Spleen (tissue), 11 donors: ENCODE results near the gene CLINT1. TPM values are rescaled to one million over a fixed set of nuclear protein-coding genes. Genes with fewer than 3 reads are reported as not detected.
A peak's percentile ranks its signal among the peaks of the same experiment; 100 is the strongest.

Experiments used
- DNase-seq: peaks from one replicate; pipeline ENCODE4 v3.0.0-alpha.2; 2020
- H3K27ac ChIP-seq, 8 donors: fragments of 200-600 bp; sonication (generic) in 7 of 8; 1 replicate in 4 of 8; 2 replicates in 4 of 8; pipeline versions ENCODE4 v1.5.0 to v1.8.0; 2016 to 2021; ENCODE audit warnings: inconsistent platforms in 4 of 8, mild to moderate bottlenecking in 4 of 8, moderate library complexity in 1 of 8
- H3K27me3 ChIP-seq, 7 donors: fragments of 200-600 bp; sonication (generic) in 6 of 7; replicated peaks in 1 of 7; 1 replicate in 4 of 7; 2 replicates in 3 of 7; pipeline versions ENCODE4 v1.5.0 to v1.8.0; 2016 to 2021; ENCODE audit warnings: inconsistent platforms in 3 of 7, mild to moderate bottlenecking in 1 of 7
- H3K36me3 ChIP-seq, 6 donors: fragments of 200-600 bp; sonication (generic) in 5 of 6; 1 replicate in 4 of 6; 2 replicates in 2 of 6; pipeline versions ENCODE4 v1.5.0 to v1.8.0; 2016 to 2021; ENCODE audit warnings: inconsistent platforms in 2 of 6
- H3K4me1 ChIP-seq, 6 donors: fragments of 200-600 bp; sonication (generic) in 5 of 6; 1 replicate in 3 of 6; 2 replicates in 3 of 6; pipeline versions ENCODE4 v1.5.0 to v1.8.0; 2016 to 2021; ENCODE audit warnings: inconsistent platforms in 3 of 6
- H3K4me3 ChIP-seq, 8 donors: fragments of 200-600 bp; sonication (generic) in 7 of 8; 1 replicate in 4 of 8; 2 replicates in 4 of 8; pipeline versions ENCODE4 v1.5.0 to v1.8.0; 2016 to 2021; ENCODE audit warnings: inconsistent platforms in 4 of 8, mild to moderate bottlenecking in 4 of 8, moderate library complexity in 2 of 8
- H3K9me3 ChIP-seq, 8 donors: fragments of 200-600 bp; sonication (generic) in 7 of 8; 1 replicate in 4 of 8; 2 replicates in 4 of 8; pipeline versions ENCODE4 v1.5.0 to v1.8.0; 2016 to 2021; ENCODE audit warnings: inconsistent platforms in 4 of 8
- POLR2A ChIP-seq, 3 donors: fragments of 450-650 bp; IDR thresholded peaks; one replicate each; pipeline ENCODE4 v1.5.1; 2017; ENCODE audit warnings: antibody characterized with exemption in 3 of 3, mild to moderate bottlenecking in 1 of 3
- POLR2AphosphoS5 ChIP-seq, 3 donors: sonication (generic); formaldehyde crosslinking; IDR thresholded peaks; one replicate each; pipeline ENCODE4 v1.5.1; 2017; ENCODE audit warnings: antibody characterized with exemption in 3 of 3
- WGBS, 5 donors: extraction: QIAGEN DNeasy Blood & Tissue Kit in 3 of 5; methylation state at CpG; one replicate each; pipeline versions ENCODE4 v1.1.5 to v1.1.7; 2013 to 2018; 5-methylcytosine and 5-hydroxymethylcytosine counted together
- intact Hi-C: fragments of 100-400 bp; cut with DNase I; formaldehyde crosslinking; loops from one replicate; pipeline ENCODE4 v1.15.0; 2023; ENCODE audit warnings: low total_unique reads
- polyA plus RNA-seq, 3 donors: library from polyadenylated mRNA; stranded (reverse); fragments of 200-250 nt; gene quantifications; one replicate each; pipeline ENCODE4 v1.2.1, GENCODE V29; 2013
- total RNA-seq, 7 donors: library from RNA; depleted of rRNA in 3 of 7; stranded (reverse); fragments of >200 nt in 3 of 7; fragmentation: NEBNext Ultra II Directional in 4 of 7; extraction: Animal tissue kit (Norgen Biotek cat#: 25700) in 4 of 7; gene quantifications; one replicate each; pipeline versions ENCODE4 v1.1.0 to v1.2.1, GENCODE V29; 2016 to 2021
- TF ChIP-seq, protein P1 (sequence below), 11 experiments: fragments of 200-600 bp in 7 of 11; fragments of 450-650 bp in 4 of 11; sonication (generic) in 4 of 11; IDR thresholded peaks in 8 of 11; conservative IDR thresholded peaks in 3 of 11; 1 replicate in 7 of 11; 2 replicates in 4 of 11; pipeline versions ENCODE4 v1.4.0 to v1.8.0; 2016 to 2021; ENCODE audit warnings: antibody characterized with exemption in 11 of 11, inconsistent platforms in 4 of 11, mild to moderate bottlenecking in 1 of 11
- donor health status: healthy with polysubstance abuse.
- donor health status: DM: no; HTN: no; CAD: no; lungs with moderate emphysema.
- donor health status: DM: no; HTN: no; CAD: no.
- donor health status: Bipolar disorder and iron deficiency.
- donor health status: healthy.
- donor health status: DM: no; HTN: no; CAD: no.
- donor health status: DM: yes; HTN: yes; CAD: no.

Gene CLINT1
- total and polyA plus RNA-seq, 10 donors = 26.7 to 130 (median 62.4) TPM

DNA sequence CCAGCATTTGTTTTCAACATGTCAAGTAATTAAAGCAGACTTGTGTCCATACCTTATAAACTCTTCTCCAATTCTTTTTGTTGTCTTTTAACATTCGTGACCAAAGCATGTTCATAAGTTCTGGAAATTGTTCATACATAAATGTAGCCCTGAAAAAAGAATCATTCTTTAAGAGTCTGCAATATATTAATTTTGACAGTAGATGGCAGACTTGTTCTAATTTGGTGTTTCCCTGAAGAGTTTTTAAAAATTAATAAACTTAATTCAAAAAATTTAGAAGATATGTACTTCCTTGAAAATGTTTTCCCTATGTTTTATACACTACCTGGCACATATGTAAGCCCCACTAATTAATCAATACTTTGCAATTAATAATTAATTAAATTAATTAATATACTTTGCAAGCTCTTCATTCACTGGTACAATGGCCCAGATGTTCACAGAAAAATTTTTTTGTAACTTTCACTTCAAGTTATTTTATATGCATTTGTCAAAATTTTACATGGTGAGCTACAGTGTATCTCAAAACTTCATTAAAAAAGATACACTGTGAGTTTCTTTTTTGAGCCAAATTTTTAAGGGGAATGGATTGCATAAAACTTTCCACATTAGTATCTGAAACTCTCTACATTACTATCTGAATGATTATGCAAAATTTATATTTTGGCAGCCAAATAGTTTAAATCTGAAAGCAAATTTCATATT, 42.1 kb downstream of the CLINT1 start:
- no peak for DNase-seq
- intact Hi-C loops = no loop called here
- Histone ChIP-seq H3K27ac (no peak overlapping the region), H3K27me3 (no peaks in the 10 kb centered on the region), H3K4me1 (peaks cover 0 to 27% (median 10%) of the 10 kb centered on the region in 6 donors), H3K9me3 (peaks cover 0 to 3% (median 0%) of the 10 kb centered on the region in 8 donors), H3K36me3 (peaks cover 2 to 53% (median 35%) of the 10 kb centered on the region in 6 donors), H3K4me3 (no peak overlapping the region)
- 44 to 69% (median 49%) methylated on average over 1 of the region's 1 CpG for WGBS, 5 donors
- TF ChIP-seq POLR2A (IDR thresholded peaks at IDR 0.05) = no peak
- TF ChIP-seq POLR2AphosphoS5 (IDR thresholded peaks at IDR 0.05) = no peak
- TF ChIP-seq, protein P1, sequence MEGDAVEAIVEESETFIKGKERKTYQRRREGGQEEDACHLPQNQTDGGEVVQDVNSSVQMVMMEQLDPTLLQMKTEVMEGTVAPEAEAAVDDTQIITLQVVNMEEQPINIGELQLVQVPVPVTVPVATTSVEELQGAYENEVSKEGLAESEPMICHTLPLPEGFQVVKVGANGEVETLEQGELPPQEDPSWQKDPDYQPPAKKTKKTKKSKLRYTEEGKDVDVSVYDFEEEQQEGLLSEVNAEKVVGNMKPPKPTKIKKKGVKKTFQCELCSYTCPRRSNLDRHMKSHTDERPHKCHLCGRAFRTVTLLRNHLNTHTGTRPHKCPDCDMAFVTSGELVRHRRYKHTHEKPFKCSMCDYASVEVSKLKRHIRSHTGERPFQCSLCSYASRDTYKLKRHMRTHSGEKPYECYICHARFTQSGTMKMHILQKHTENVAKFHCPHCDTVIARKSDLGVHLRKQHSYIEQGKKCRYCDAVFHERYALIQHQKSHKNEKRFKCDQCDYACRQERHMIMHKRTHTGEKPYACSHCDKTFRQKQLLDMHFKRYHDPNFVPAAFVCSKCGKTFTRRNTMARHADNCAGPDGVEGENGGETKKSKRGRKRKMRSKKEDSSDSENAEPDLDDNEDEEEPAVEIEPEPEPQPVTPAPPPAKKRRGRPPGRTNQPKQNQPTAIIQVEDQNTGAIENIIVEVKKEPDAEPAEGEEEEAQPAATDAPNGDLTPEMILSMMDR (IDR thresholded peaks at IDR 0.05 in 8 of 11, conservative IDR thresholded peaks at IDR 0.05 in 3 of 11) = peak in 10 of 11 experiments; percentile 28 to 63 (median 55)

DNA sequence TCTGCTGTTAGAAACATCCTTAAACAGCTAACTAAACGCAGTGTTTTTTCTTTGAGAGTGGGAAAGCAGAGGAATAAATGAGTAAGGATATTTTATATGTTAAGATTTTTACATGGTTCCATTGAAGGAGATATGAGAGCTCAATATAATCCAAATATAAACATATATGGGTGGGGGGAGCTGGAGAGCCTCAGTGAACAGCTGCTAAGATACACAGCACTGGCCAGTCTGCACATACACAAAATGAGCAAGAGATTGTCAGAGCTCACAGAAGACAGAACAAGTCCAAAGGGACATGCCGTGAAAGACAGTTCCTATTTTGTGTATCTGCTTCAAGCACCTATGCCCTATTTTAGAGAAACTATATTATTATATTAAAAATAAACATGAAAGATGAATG, 46.9 kb downstream of the CLINT1 start:
- DNase-seq = no peak
- TF ChIP-seq, protein P1 (IDR thresholded peaks at IDR 0.05 in 8 of 11, conservative IDR thresholded peaks at IDR 0.05 in 3 of 11) = no peak
- TF ChIP-seq POLR2AphosphoS5 (IDR thresholded peaks at IDR 0.05) (no peak), POLR2A (IDR thresholded peaks at IDR 0.05) (no peak)
- Histone ChIP-seq H3K27ac (no peak overlapping the region), H3K9me3 (no peaks in the 10 kb centered on the region), H3K4me3 (no peak overlapping the region), H3K4me1 (no peaks in the 10 kb centered on the region), H3K27me3 (no peaks in the 10 kb centered on the region), H3K36me3 (peaks cover 2 to 98% (median 63%) of the 10 kb centered on the region in 6 donors)
- 88 to 98% (median 90%) methylated on average over 2 of the region's 2 CpGs for WGBS, 5 donors
- intact Hi-C loops = no loop called here

DNA sequence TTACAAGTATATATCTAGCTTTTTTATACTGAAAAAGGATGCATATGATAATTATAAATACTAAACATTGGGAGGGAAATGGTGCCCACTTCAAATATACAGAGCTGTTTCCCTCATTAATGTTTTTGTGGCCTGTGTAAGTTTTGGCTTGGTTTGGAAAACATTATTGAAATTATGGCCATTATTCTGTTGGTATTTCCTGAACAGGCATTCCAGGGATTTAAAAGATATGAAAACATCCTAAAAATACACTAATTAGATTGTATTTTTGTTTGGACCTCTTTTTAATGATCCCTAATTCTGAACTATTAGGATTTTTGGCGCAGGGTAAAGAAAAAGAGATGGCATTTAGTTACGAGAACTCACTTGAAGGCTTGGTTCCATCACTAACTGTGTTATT, 50.9 kb downstream of the CLINT1 start:
- Histone ChIP-seq H3K36me3 (peaks cover 0 to 100% (median 70%) of the 10 kb centered on the region in 6 donors), H3K4me3 (no peak overlapping the region), H3K27ac (no peak overlapping the region), H3K27me3 (no peaks in the 10 kb centered on the region), H3K4me1 (no peaks in the 10 kb centered on the region), H3K9me3 (no peaks in the 10 kb centered on the region)
- no peak for DNase-seq
- no peak for TF ChIP-seq POLR2AphosphoS5 (IDR thresholded peaks at IDR 0.05)
- TF ChIP-seq, protein P1 (IDR thresholded peaks at IDR 0.05 in 8 of 11, conservative IDR thresholded peaks at IDR 0.05 in 3 of 11) = no peak
- no peak for TF ChIP-seq POLR2A (IDR thresholded peaks at IDR 0.05)
- 69 to 98% (median 92%) methylated on average over 2 of the region's 2 CpGs for WGBS, 5 donors
- intact Hi-C loops = no loop called here

DNA sequence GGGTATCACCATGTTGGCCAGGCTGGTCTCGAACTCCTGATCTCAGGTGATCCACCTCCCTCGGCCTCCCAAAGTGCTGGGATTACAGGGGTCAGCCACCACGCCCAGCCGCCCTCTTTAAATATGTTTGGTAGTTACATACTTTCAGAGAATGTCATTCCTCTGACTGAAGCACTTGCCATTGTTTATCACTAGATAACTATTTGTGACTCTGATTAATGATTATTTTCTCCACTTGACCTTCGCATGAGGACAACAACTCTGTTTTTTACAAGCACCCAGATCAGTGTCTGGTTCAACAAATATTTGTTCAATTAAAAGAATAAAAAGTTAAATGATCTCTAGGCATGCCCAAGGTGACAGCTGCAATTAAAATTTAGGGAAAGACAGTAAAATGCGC, 56.2 kb downstream of the CLINT1 start:
- peaks cover 0 to 91% (median 52%) of the 10 kb centered on the region in 6 donors for H3K36me3 ChIP-seq
- H3K4me3 ChIP-seq = no peak overlapping the region
- H3K27ac ChIP-seq = no peak overlapping the region
- no peak for DNase-seq
- no peaks in the 10 kb centered on the region for H3K9me3 ChIP-seq
- 95 to 99% (median 97%) methylated on average over 6 of the region's 6 CpGs for WGBS, 5 donors
- TF ChIP-seq POLR2AphosphoS5 (IDR thresholded peaks at IDR 0.05) = no peak
- TF ChIP-seq, protein P1 (IDR thresholded peaks at IDR 0.05 in 8 of 11, conservative IDR thresholded peaks at IDR 0.05 in 3 of 11) = no peak
- TF ChIP-seq POLR2A (IDR thresholded peaks at IDR 0.05) = no peak
- H3K27me3 ChIP-seq = no peaks in the 10 kb centered on the region
- H3K4me1 ChIP-seq = no peaks in the 10 kb centered on the region
- intact Hi-C loops = no loop called here
